ENCODE measurements around the gene LRRC3.

GRCh38 chr21:44428281-44428960 is 26.9 kb upstream of the LRRC3 start:
- TF ChIP-seq BCL11B (tag by site-specific recombination; IDR thresholded peaks at IDR 0.05; ENCODE audit: low read depth): no peak
- TF ChIP-seq, protein P1, sequence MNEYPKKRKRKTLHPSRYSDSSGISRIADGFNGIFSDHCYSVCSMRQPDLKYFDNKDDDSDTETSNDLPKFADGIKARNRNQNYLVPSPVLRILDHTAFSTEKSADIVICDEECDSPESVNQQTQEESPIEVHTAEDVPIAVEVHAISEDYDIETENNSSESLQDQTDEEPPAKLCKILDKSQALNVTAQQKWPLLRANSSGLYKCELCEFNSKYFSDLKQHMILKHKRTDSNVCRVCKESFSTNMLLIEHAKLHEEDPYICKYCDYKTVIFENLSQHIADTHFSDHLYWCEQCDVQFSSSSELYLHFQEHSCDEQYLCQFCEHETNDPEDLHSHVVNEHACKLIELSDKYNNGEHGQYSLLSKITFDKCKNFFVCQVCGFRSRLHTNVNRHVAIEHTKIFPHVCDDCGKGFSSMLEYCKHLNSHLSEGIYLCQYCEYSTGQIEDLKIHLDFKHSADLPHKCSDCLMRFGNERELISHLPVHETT (tag by site-specific recombination; IDR thresholded peaks at IDR 0.05): no peak
- TF ChIP-seq ZNF521 (tag by site-specific recombination; IDR thresholded peaks at IDR 0.05): no peak
- no peak for TF ChIP-seq CTCF (tag by site-specific recombination; IDR thresholded peaks at IDR 0.05)

Data from HEK293 (cell line).